Glutamatergic neuron (in vitro differentiated cells): ENCODE results near the gene C12orf75. TPM values are rescaled to one million over a fixed set of nuclear protein-coding genes. Genes with fewer than 3 reads are reported as not detected.

ENCODE experiments used
- DNase-seq: peaks from one replicate; pipeline ENCODE4 v3.0.0; 2022
- H3K27ac Mint-ChIP-seq: one replicate; pipeline ENCODE4 v1.8.0; 2020; ENCODE audit warnings: mild to moderate bottlenecking, mixed read lengths, inconsistent platforms; ENCODE audit not compliant: unreplicated experiment
- H3K27me3 Mint-ChIP-seq: one replicate; pipeline ENCODE4 v1.8.0; 2020; ENCODE audit warnings: mild to moderate bottlenecking, moderate library complexity, mixed read lengths, inconsistent platforms; ENCODE audit not compliant: unreplicated experiment
- H3K36me3 Mint-ChIP-seq: one replicate; pipeline ENCODE4 v1.8.0; 2020; ENCODE audit warnings: mild to moderate bottlenecking, mixed read lengths, inconsistent platforms; ENCODE audit not compliant: unreplicated experiment
- H3K4me1 Mint-ChIP-seq: one replicate; pipeline ENCODE4 v1.8.0; 2020; ENCODE audit warnings: mild to moderate bottlenecking, low read depth, mixed read lengths, inconsistent platforms; ENCODE audit not compliant: unreplicated experiment
- H3K4me3 Mint-ChIP-seq: one replicate; pipeline ENCODE4 v1.8.0; 2020; ENCODE audit warnings: mild to moderate bottlenecking, mixed read lengths, inconsistent platforms; ENCODE audit not compliant: unreplicated experiment
- H3K9me3 Mint-ChIP-seq: one replicate; pipeline ENCODE4 v1.8.0; 2020; ENCODE audit warnings: mild to moderate bottlenecking, moderate library complexity, mixed read lengths, inconsistent platforms; ENCODE audit not compliant: unreplicated experiment
- total RNA-seq: library from RNA; stranded (reverse); fragmentation: NEBNext Ultra II Directional; extraction: Animal tissue kit (Norgen Biotek cat#: 25700); gene quantifications from one replicate; pipeline ENCODE4 v1.2.1, GENCODE V29; 2021; ENCODE audit not compliant: unreplicated experiment
- TF ChIP-seq, protein P1 (sequence below): fragments of 200-600 bp; sonication (generic); IDR thresholded peaks from one replicate; pipeline ENCODE4 v1.5.0; 2021; ENCODE audit not compliant: partially characterized antibody, unreplicated experiment

The C12orf75 gene
- total RNA-seq, 1 donor from 2014 or later = 9.4 TPM

DNA sequence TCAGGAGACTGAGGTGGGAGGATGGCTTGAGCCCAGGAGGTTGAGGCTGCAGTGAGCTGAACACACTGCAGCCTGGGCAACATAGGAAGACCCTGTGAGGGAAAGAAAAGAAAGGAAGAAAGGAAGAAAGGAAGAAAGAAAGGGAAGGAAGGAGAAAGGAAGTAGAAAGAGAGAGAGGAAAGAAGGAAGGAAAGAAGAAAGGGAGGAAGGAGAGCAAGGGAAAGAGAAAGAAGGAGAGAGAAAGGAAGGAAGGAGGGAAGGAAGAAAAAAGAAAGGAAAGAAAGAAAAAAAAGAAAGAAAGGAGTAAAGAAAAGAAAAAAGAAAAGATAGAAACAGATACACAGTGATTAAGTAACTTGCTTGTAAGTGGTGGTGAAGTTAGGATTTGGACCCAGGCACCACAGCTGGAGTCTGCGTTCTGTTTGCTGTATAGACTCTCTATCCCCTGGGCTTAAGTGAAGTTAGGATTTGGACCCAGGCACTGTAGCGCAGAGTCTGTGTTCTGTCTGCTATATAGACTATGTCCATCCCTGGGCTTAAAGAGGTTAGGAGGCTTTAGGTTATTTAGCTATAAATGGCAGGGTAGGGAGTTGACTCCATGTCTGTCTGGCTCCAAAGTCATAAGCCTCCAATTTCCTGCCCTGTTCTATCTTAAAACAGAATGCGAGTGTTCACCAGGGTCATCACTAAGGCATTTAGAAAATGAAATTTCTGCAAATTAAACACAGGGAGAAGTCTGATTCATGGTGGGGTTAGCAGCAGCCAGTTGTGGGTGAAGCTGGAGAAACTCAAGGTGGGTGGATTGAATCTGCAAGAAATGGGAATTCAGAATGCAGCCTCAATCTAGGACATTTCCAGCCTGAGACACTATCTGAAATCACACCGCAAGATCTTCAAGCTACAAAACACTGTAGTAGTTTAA is 13.3 kb upstream of the C12orf75 start:
- peaks cover 4% of the 10 kb centered on the region for H3K9me3 Mint-ChIP-seq
- no peak overlapping the region for H3K27ac Mint-ChIP-seq
- DNase-seq = no peak
- peaks cover 16% of the 10 kb centered on the region for H3K36me3 Mint-ChIP-seq
- no peak overlapping the region for H3K4me3 Mint-ChIP-seq
- H3K27me3 Mint-ChIP-seq = no peaks in the 10 kb centered on the region
- TF ChIP-seq, protein P1, sequence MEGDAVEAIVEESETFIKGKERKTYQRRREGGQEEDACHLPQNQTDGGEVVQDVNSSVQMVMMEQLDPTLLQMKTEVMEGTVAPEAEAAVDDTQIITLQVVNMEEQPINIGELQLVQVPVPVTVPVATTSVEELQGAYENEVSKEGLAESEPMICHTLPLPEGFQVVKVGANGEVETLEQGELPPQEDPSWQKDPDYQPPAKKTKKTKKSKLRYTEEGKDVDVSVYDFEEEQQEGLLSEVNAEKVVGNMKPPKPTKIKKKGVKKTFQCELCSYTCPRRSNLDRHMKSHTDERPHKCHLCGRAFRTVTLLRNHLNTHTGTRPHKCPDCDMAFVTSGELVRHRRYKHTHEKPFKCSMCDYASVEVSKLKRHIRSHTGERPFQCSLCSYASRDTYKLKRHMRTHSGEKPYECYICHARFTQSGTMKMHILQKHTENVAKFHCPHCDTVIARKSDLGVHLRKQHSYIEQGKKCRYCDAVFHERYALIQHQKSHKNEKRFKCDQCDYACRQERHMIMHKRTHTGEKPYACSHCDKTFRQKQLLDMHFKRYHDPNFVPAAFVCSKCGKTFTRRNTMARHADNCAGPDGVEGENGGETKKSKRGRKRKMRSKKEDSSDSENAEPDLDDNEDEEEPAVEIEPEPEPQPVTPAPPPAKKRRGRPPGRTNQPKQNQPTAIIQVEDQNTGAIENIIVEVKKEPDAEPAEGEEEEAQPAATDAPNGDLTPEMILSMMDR = no peak
- no peaks in the 10 kb centered on the region for H3K4me1 Mint-ChIP-seq

DNA sequence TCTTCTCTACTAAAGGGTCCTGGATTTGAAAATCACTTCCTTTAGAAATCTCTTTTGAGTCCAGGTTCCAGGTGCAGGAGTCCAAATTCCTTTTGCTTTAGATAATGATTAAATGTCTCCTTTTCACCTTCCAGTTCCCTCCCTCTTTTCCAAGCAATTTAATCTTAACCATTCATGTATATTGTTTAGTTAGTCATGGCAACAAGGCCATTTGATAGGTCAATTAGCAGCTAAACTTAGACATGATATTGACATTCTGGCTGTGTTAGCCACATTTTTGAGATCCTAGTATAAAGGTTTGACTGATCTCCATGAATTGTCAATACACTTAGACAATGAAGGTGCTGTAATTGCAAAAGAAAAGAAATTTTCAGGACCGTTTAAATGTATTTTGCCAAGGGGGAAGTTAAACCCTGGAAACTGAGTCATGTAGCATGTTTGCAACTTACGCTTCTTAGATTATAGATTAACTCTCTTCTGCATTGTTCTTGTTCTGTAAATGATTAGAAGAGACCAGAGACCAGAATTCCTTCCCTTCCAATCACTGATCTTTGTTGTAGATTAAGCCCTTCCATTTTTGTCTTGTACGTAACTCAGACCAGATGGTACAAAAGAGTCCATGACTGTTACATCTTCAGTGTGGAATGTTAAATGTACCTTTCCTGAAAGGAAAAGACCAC is 12.4 kb upstream of the C12orf75 start:
- H3K9me3 Mint-ChIP-seq = peaks cover 4% of the 10 kb centered on the region
- TF ChIP-seq, protein P1 = no peak
- no peak overlapping the region for H3K4me3 Mint-ChIP-seq
- no peak for DNase-seq
- no peaks in the 10 kb centered on the region for H3K4me1 Mint-ChIP-seq
- peaks cover 11% of the 10 kb centered on the region for H3K36me3 Mint-ChIP-seq
- H3K27ac Mint-ChIP-seq = no peak overlapping the region
- H3K27me3 Mint-ChIP-seq = no peaks in the 10 kb centered on the region

DNA sequence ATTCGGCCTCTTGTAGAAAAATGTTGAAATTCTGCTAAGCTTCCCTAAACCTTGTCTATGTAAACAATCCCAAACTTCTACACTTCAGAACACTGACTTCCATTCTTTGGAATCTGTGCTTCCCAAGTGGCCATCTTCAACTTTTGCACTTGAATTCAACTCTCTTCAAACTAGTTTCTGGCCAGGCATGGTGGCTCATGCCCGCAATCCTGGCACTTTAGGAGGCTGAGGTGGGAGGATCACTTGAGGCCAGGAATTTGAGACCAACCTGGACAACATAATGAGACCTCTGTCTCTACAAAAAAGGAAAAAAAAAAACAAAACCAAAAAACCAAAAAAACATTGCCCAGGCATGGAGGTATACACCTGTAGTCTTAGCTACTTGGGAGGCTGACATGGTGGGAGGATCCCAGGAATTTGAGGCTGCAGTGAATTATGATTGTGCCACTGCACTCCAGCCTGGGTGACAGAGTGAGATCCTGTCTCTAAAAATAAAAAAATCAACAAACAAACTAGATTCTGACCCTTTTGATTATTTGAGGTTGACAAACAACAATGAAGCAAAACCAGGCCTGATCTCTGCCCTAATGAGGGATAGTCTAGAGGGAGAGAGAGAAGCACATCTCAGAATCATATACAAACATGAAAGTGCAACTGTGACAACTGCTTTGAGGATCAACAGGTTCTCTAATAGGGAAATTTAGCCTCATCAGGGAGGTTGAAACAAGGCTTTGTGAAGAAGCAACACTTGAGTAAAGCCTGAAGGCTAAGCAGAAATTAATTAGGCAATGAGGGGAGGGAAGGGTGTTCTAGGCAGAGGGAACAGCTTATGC is 11.6 kb upstream of the C12orf75 start:
- DNase-seq = no peak
- TF ChIP-seq, protein P1 = no peak
- Mint-ChIP-seq H3K4me1 (no peaks in the 10 kb centered on the region), H3K4me3 (no peak overlapping the region), H3K9me3 (peaks cover 4% of the 10 kb centered on the region), H3K27ac (no peak overlapping the region), H3K36me3 (peaks cover 5% of the 10 kb centered on the region), H3K27me3 (no peaks in the 10 kb centered on the region)

DNA sequence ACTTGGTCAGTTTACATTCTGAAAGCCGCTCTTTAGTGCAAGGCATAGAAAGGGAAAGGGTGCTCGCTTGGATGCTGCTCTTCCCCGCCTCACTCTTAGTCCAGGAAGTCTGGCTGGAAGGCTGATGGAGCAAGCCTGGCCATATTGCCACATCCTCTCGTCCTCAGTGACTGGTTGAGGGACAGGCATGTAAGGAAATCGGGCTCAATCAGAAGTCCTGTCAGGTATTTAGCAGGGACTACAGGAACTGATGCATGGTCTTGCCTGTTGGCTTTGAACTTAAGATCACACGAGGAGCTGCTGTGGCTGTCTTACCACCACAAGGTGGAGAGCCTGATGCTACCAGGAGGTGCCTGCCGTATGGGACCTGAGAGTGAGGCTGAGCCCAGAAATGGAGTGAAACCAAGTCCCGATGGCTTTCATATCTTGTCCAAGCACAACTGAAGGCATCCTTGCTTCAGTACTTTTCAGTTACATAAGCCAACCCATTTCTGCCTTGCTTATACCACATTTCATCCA is 10.7 kb upstream of the C12orf75 start:
- TF ChIP-seq, protein P1 = no peak
- H3K4me1 Mint-ChIP-seq = no peaks in the 10 kb centered on the region
- peaks cover 1% of the 10 kb centered on the region for H3K9me3 Mint-ChIP-seq
- no peak overlapping the region for H3K4me3 Mint-ChIP-seq
- no peaks in the 10 kb centered on the region for H3K36me3 Mint-ChIP-seq
- H3K27me3 Mint-ChIP-seq = no peaks in the 10 kb centered on the region
- DNase-seq = no peak
- H3K27ac Mint-ChIP-seq = no peak overlapping the region
